AG09309 (cell line): Measurements from ENCODE around the gene FAM117A.

Experiments used
- DNase-seq: peaks from one replicate; pipeline ENCODE4 v3.0.0-alpha.2; 2010; ENCODE audit warnings: low read depth
- H3K4me3 ChIP-seq: 2 replicates; pipeline ENCODE4 v1.5.1; 2011; ENCODE audit warnings: mild to moderate bottlenecking, low read depth, low read length, moderate library complexity; ENCODE audit not compliant: control insufficient read depth
- TF ChIP-seq, protein P1 (sequence below): IDR thresholded peaks from 2 replicates; pipeline ENCODE4 v1.5.1; 2011; ENCODE audit warnings: mild to moderate bottlenecking, low read depth, low read length, inconsistent platforms; ENCODE audit not compliant: insufficient read depth, control insufficient read depth; ENCODE audit errors: missing control alignments

The FAM117A gene

DNA sequence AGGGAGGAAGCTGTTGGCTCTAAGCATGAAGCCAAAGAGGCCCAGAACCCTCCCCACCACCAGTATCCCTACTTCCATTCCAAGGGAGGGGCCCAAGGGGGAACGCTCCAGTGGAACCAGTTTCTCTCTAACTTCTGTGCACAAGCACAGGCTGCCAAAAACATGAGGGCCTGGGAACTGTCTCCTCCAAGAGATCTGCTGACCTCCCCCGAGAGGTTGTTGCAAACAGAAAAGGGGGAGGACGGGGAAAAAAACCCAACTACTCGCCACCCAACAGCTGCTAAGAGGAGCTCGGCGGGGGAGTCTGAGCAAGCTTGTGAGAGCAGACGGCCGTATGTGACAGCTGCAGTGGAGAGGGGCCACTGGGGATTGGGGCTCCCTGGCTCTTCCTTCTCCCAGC, 40.5 kb downstream of the FAM117A start:
- DNase-seq = no peak
- H3K4me3 ChIP-seq = no peak overlapping the region
- TF ChIP-seq, protein P1, sequence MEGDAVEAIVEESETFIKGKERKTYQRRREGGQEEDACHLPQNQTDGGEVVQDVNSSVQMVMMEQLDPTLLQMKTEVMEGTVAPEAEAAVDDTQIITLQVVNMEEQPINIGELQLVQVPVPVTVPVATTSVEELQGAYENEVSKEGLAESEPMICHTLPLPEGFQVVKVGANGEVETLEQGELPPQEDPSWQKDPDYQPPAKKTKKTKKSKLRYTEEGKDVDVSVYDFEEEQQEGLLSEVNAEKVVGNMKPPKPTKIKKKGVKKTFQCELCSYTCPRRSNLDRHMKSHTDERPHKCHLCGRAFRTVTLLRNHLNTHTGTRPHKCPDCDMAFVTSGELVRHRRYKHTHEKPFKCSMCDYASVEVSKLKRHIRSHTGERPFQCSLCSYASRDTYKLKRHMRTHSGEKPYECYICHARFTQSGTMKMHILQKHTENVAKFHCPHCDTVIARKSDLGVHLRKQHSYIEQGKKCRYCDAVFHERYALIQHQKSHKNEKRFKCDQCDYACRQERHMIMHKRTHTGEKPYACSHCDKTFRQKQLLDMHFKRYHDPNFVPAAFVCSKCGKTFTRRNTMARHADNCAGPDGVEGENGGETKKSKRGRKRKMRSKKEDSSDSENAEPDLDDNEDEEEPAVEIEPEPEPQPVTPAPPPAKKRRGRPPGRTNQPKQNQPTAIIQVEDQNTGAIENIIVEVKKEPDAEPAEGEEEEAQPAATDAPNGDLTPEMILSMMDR = no peak

DNA sequence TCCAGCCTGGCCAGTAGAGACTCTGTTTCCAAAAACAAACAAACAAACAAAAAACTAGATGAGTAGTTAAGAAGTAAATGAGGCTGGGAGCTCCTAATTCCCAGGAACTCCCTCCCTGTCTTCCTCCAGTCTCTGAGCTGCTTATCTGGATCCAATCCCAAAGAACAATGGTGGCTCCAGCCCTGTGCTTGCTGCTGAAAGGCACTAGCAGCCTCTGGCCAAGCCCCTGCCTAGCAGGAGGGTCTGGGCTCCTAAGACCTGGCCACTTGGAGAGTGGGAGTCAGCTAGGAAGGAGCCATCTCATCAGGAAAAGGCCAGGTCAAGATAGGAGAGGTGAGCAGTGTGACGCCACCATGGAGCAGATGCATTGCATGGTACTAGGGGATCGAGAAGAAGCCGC, 41.9 kb downstream of the FAM117A start:
- no peak for DNase-seq
- TF ChIP-seq, protein P1 = no peak
- H3K4me3 ChIP-seq = no peak overlapping the region

DNA sequence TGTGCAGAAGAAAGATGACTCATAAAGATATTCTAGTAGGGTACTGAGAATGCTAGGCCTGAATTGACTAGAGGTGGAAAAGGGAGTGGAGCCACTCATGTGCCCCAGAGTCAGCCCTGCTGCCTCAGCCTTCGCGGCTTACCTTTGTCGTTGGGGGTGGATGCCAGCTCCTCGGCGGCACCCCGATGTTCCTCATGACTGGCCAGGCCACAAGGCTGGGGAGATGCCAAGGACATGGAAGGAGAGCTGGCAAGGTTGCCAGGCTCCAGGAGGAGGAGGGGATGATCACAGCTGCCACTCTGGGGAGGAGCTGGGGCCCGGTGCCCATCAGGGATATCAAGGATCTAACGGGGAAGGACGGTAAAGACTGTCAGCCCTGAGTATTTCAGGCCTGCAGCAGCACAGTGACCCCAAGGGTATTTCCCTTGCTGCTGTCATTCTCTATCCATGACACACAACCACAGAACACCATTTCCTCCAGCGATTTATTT, 46.5 kb downstream of the FAM117A start:
- TF ChIP-seq, protein P1 = no peak
- H3K4me3 ChIP-seq = no peak overlapping the region
- DNase-seq = no peak

DNA sequence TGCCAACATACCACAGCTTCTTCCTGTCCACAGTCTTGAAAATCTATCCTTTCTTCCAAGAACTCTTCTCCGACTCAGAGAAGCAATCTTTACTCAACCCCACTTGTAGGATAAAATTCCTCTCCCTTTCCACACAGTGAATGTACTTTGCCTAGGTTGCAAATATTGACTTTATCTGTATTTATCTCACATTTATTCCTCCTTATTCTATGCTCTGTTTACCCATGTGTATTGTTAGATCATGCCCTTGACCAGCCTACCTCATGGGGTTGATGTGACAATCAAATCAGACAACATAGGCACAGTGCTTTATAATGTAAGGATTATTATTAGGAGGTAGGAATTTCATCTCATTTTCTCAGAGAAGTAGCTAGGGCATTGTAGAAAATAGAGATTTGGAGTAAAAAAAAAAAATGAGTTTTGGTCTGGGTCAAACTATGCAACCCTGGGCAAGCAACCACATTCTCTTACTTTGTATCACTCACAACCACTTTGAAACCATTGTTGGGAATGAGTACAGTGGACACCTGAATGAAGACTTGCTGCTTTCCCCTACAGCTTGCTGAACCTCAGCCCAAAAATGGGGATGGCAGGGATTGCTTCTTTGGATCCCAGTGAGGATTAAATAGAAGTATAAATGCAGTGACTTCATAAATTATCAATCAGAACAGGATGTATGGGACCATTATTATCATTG, 47.1 kb downstream of the FAM117A start:
- no peak for DNase-seq
- TF ChIP-seq, protein P1 = no peak

DNA sequence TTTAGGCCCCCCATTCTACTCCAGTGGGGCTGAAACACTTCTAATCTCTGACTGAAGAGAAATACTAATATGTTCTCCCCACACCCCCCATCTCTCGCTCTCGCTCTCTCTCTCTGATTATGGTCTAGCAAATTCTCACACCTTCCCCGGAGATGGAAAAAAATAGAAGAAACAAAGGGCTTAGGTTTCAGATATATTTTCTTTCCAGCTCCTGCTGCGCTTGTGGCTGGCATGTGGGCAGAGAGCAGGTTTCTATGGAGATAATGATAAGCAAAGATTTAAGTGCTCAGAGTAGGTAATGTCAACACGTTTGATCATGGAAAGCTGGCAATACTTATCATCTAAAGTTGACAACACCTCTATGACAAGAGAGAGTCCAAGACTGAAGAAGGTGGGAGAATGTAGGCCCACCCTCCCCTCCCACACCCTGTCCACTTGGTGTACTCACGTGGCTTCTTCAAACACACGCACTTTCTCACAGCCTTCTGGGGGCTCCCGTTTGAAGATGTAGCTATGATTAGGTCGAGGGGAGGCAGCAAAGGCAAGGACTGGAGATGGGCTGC, 48.1 kb downstream of the FAM117A start:
- TF ChIP-seq, protein P1 = no peak
- no peak for DNase-seq
- no peak overlapping the region for H3K4me3 ChIP-seq

More for the DNA sequence above, 47.1 kb downstream of the FAM117A start:
- H3K4me3 ChIP-seq = no peak overlapping the region

DNA sequence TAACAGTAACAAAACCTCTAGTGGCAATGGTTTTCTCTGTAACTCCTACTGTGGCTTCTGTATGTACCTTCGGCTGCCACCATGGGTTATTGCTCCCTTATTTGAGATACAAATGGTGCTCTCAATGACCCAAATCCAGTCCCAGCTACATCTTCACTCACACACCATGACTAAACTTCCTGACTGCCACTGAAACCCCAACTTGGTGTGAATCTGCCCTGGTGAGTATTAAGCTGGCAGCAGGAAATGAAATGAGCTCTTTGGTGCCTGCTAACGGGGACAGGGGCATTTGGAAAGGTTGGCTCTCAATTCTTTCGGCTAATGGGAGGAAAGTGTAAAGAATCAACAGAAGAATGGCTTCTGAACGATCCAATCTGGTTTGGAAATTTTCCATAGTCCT, 48.7 kb downstream of the FAM117A start:
- no peak for DNase-seq
- TF ChIP-seq, protein P1 = no peak
- no peak overlapping the region for H3K4me3 ChIP-seq
